ENCODE measurements around the gene DHRSX. TPM values are rescaled to one million over a fixed set of nuclear protein-coding genes. Genes with fewer than 3 reads are reported as not detected.

DHRSX gene
- total RNA-seq, 1 donor from 2014 or later: 42.2 TPM

DNA sequence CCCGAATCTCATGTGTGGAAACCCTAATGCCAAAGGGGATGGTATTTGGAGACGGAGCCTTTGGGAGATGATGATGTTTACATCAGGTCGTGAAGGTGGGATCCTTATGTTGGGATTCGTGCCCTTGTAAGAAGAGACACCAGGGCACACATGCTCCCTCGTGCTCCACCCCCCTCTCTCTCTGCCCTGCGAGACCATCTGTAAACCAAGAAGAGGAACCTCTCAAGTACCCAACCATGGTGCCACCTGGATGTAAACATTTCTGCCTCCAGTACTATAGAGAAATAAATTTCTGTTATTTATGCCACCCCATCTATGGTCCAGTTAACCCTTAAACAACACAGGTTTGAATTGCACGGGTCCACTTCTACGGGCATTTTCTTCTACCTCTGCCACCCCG, 179.4 kb downstream of the DHRSX start:
- H3K27me3 Mint-ChIP-seq (ENCODE audit: unreplicated experiment): no peaks in the 10 kb centered on the region
- H3K9me3 Mint-ChIP-seq (ENCODE audit: unreplicated experiment): no peaks in the 10 kb centered on the region
- H3K27ac Mint-ChIP-seq (ENCODE audit: unreplicated experiment): no peak overlapping the region
- no peak for DNase-seq (ENCODE audit: extremely low spot score, unreplicated experiment)
- peaks cover 1% of the 10 kb centered on the region for H3K36me3 Mint-ChIP-seq (ENCODE audit: unreplicated experiment)
- H3K4me1 Mint-ChIP-seq (ENCODE audit: unreplicated experiment): peaks cover 3% of the 10 kb centered on the region
- no peak overlapping the region for H3K4me3 Mint-ChIP-seq (ENCODE audit: unreplicated experiment)
- TF ChIP-seq, protein P1, sequence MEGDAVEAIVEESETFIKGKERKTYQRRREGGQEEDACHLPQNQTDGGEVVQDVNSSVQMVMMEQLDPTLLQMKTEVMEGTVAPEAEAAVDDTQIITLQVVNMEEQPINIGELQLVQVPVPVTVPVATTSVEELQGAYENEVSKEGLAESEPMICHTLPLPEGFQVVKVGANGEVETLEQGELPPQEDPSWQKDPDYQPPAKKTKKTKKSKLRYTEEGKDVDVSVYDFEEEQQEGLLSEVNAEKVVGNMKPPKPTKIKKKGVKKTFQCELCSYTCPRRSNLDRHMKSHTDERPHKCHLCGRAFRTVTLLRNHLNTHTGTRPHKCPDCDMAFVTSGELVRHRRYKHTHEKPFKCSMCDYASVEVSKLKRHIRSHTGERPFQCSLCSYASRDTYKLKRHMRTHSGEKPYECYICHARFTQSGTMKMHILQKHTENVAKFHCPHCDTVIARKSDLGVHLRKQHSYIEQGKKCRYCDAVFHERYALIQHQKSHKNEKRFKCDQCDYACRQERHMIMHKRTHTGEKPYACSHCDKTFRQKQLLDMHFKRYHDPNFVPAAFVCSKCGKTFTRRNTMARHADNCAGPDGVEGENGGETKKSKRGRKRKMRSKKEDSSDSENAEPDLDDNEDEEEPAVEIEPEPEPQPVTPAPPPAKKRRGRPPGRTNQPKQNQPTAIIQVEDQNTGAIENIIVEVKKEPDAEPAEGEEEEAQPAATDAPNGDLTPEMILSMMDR (IDR thresholded peaks at IDR 0.05): no peak

- no peak overlapping the region for H3K27ac Mint-ChIP-seq (ENCODE audit: unreplicated experiment)
Measured at GRCh38 chrX:2320580-2321327, 180.0 kb downstream of the DHRSX start.

GRCh38 chrX:2320089-2320488, 180.7 kb downstream of the DHRSX start:
- no peaks in the 10 kb centered on the region for H3K9me3 Mint-ChIP-seq (ENCODE audit: unreplicated experiment)
- H3K4me3 Mint-ChIP-seq (ENCODE audit: unreplicated experiment): no peak overlapping the region
- TF ChIP-seq, protein P1 (IDR thresholded peaks at IDR 0.05): no peak
- no peak overlapping the region for H3K27ac Mint-ChIP-seq (ENCODE audit: unreplicated experiment)
- H3K4me1 Mint-ChIP-seq (ENCODE audit: unreplicated experiment): peaks cover 3% of the 10 kb centered on the region
- no peak for DNase-seq (ENCODE audit: extremely low spot score, unreplicated experiment)
- H3K36me3 Mint-ChIP-seq (ENCODE audit: unreplicated experiment): peaks cover 1% of the 10 kb centered on the region
- no peaks in the 10 kb centered on the region for H3K27me3 Mint-ChIP-seq (ENCODE audit: unreplicated experiment)

More at GRCh38 chrX:2320580-2321327, 180.0 kb downstream of the DHRSX start:
- Mint-ChIP-seq H3K36me3 (ENCODE audit: unreplicated experiment) (peaks cover 1% of the 10 kb centered on the region), H3K4me3 (ENCODE audit: unreplicated experiment) (no peak overlapping the region), H3K4me1 (ENCODE audit: unreplicated experiment) (peaks cover 3% of the 10 kb centered on the region), H3K27me3 (ENCODE audit: unreplicated experiment) (no peaks in the 10 kb centered on the region), H3K9me3 (ENCODE audit: unreplicated experiment) (no peaks in the 10 kb centered on the region)
- TF ChIP-seq, protein P1 (IDR thresholded peaks at IDR 0.05): no peak
- no peak for DNase-seq (ENCODE audit: extremely low spot score, unreplicated experiment)

GRCh38 chrX:2318371-2318770, 182.4 kb downstream of the DHRSX start:
- TF ChIP-seq, protein P1 (IDR thresholded peaks at IDR 0.05): no peak

DNA sequence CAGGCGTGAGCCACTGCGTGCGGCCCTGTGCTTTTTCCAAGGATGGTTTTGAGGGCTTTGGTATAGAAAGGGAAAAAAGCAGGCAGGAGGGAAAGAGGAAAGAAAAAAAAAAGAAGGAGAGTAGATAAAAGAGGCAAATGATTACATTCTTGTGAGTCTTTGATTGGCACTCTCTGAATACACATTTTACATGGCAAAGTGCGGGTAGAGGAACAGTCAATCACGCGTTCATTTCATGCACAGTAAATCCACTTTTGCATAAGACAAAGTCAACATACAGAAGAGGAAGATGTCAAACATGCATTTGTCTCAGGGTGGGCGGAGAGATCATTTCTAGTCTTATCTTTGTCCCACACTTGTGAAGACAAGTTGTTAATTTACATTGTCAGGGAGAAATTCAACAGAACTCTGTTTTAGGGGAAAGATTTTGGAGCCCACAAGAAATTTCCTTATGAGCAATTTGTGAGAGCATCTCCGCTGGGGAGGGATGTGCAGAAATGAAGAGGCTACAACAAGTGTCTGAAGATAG, 183.2 kb downstream of the DHRSX start:
- TF ChIP-seq, protein P1 (IDR thresholded peaks at IDR 0.05): no peak
- no peak for DNase-seq (ENCODE audit: extremely low spot score, unreplicated experiment)
- H3K4me1 Mint-ChIP-seq (ENCODE audit: unreplicated experiment): peaks cover 3% of the 10 kb centered on the region
- H3K4me3 Mint-ChIP-seq (ENCODE audit: unreplicated experiment): no peak overlapping the region
- no peaks in the 10 kb centered on the region for H3K27me3 Mint-ChIP-seq (ENCODE audit: unreplicated experiment)
- H3K36me3 Mint-ChIP-seq (ENCODE audit: unreplicated experiment): no peaks in the 10 kb centered on the region
- H3K27ac Mint-ChIP-seq (ENCODE audit: unreplicated experiment): no peak overlapping the region
- no peaks in the 10 kb centered on the region for H3K9me3 Mint-ChIP-seq (ENCODE audit: unreplicated experiment)

More at GRCh38 chrX:2318371-2318770, 182.4 kb downstream of the DHRSX start:
- peaks cover 3% of the 10 kb centered on the region for H3K4me1 Mint-ChIP-seq (ENCODE audit: unreplicated experiment)
- no peaks in the 10 kb centered on the region for H3K27me3 Mint-ChIP-seq (ENCODE audit: unreplicated experiment)
- H3K4me3 Mint-ChIP-seq (ENCODE audit: unreplicated experiment): no peak overlapping the region
- no peaks in the 10 kb centered on the region for H3K36me3 Mint-ChIP-seq (ENCODE audit: unreplicated experiment)
- no peak overlapping the region for H3K27ac Mint-ChIP-seq (ENCODE audit: unreplicated experiment)
- no peak for DNase-seq (ENCODE audit: extremely low spot score, unreplicated experiment)
- no peaks in the 10 kb centered on the region for H3K9me3 Mint-ChIP-seq (ENCODE audit: unreplicated experiment)

Measured in osteocyte (in vitro differentiated cells).